SK-N-SH treated with all-trans-retinoic acid at 6 μM for 48 hours (cell line): ENCODE data around the gene BRD7.

ENCODE experiments used
- ATAC-seq: fragments of 200-7000 bp; cut with Tn5 transposase; 3 replicates; pipeline ENCODE4 v1.9.1; 2020; ENCODE audit warnings: mild to moderate bottlenecking, moderate library complexity
- CSDC2 ChIP-seq: fragments of 250-450 bp; sonication (Bioruptor Pico); IDR thresholded peaks from 2 replicates; pipeline ENCODE4 v1.5.0; 2020; ENCODE audit warnings: mild to moderate bottlenecking, moderate library complexity
- ESRRG ChIP-seq: fragments of 250-450 bp; sonication (Bioruptor Pico); IDR thresholded peaks from 2 replicates; pipeline ENCODE4 v1.6.1; 2021; ENCODE audit warnings: mild to moderate bottlenecking
- GLIS3 ChIP-seq: fragments of 250-450 bp; sonication (Bioruptor Pico); IDR thresholded peaks from 2 replicates; pipeline ENCODE4 v1.5.0; 2020; ENCODE audit warnings: mild to moderate bottlenecking, moderate library complexity
- ISL1 ChIP-seq: fragments of 250-450 bp; sonication (Bioruptor Pico); IDR thresholded peaks from 2 replicates; pipeline ENCODE4 v2.1.2; 2022; ENCODE audit warnings: mild to moderate bottlenecking, moderate library complexity
- OSR1 ChIP-seq: fragments of 250-450 bp; sonication (Bioruptor Pico); IDR thresholded peaks from 2 replicates; pipeline ENCODE4 v1.8.0; 2022; ENCODE audit warnings: moderate library complexity, mild to moderate bottlenecking, inconsistent platforms
- PPARA ChIP-seq: fragments of 250-450 bp; sonication (Bioruptor Pico); IDR thresholded peaks from 2 replicates; pipeline ENCODE4 v1.5.0; 2020; ENCODE audit warnings: mild to moderate bottlenecking, borderline replicate concordance
- RARB ChIP-seq: fragments of 250-450 bp; sonication (Bioruptor Pico); IDR thresholded peaks from 2 replicates; pipeline ENCODE4 v1.8.0; 2021; ENCODE audit warnings: mild to moderate bottlenecking, moderate library complexity
- SNAI2 ChIP-seq: fragments of 250-450 bp; sonication (Bioruptor Pico); IDR thresholded peaks from 2 replicates; pipeline ENCODE4 v1.5.0; 2020; ENCODE audit warnings: mild to moderate bottlenecking, moderate library complexity
- TCF4 ChIP-seq: fragments of 250-450 bp; sonication (Bioruptor Pico); IDR thresholded peaks from 2 replicates; pipeline ENCODE4 v1.8.0; 2021; ENCODE audit warnings: mild to moderate bottlenecking, moderate library complexity, borderline replicate concordance
- TOX ChIP-seq: fragments of 250-450 bp; sonication (Bioruptor Pico); IDR thresholded peaks from 2 replicates; pipeline ENCODE4 v1.8.0; 2021; ENCODE audit warnings: mild to moderate bottlenecking, moderate library complexity, borderline replicate concordance
- ZC3H10 ChIP-seq: fragments of 250-450 bp; sonication (Bioruptor Pico); IDR thresholded peaks from 2 replicates; pipeline ENCODE4 v1.5.1; 2021; ENCODE audit warnings: mild to moderate bottlenecking, moderate library complexity
- ZFP3 ChIP-seq: fragments of 250-450 bp; sonication (Bioruptor Pico); IDR thresholded peaks from 2 replicates; pipeline ENCODE4 v1.5.0; 2020; ENCODE audit warnings: mild to moderate bottlenecking, moderate library complexity
- ZFP30 ChIP-seq: fragments of 450-650 bp; formaldehyde crosslinking; IDR thresholded peaks from 2 replicates; pipeline ENCODE4 v1.5.0; 2022; ENCODE audit warnings: mild to moderate bottlenecking, moderate library complexity
- ZNF565 ChIP-seq: fragments of 450-650 bp; formaldehyde crosslinking; conservative IDR thresholded peaks from 2 replicates; pipeline ENCODE4 v1.5.0; 2020; ENCODE audit warnings: low read depth, mild to moderate bottlenecking, moderate library complexity
- ZNF70 ChIP-seq: fragments of 450-650 bp; formaldehyde crosslinking; IDR thresholded peaks from 2 replicates; pipeline ENCODE4 v1.5.0; 2020; ENCODE audit warnings: mild to moderate bottlenecking, moderate library complexity
- ZNF8 ChIP-seq: fragments of 450-650 bp; formaldehyde crosslinking; IDR thresholded peaks from 2 replicates; pipeline ENCODE4 v1.5.0; 2020; ENCODE audit warnings: mild to moderate bottlenecking, moderate library complexity
- TF ChIP-seq, protein P1 (sequence below): fragments of 250-450 bp; sonication (Bioruptor Pico); IDR thresholded peaks from 2 replicates; pipeline ENCODE4 v1.8.0; 2020; ENCODE audit warnings: mild to moderate bottlenecking, moderate library complexity, borderline replicate concordance
- TF ChIP-seq, protein P2 (sequence below): fragments of 250-450 bp; sonication (Bioruptor Pico); IDR thresholded peaks from 2 replicates; pipeline ENCODE4 v1.5.0; 2020; ENCODE audit warnings: mild to moderate bottlenecking, moderate library complexity
- TF ChIP-seq, protein P3 (sequence below): fragments of 250-450 bp; sonication (Bioruptor Pico); IDR thresholded peaks from 2 replicates; pipeline ENCODE4 v1.5.1; 2020; ENCODE audit warnings: low read depth, mild to moderate bottlenecking, moderate library complexity
- TF ChIP-seq, protein P4 (sequence below): fragments of 250-450 bp; sonication (Bioruptor Pico); IDR thresholded peaks from 2 replicates; pipeline ENCODE4 v1.5.1; 2021; ENCODE audit warnings: mild to moderate bottlenecking, moderate library complexity

Gene BRD7

DNA sequence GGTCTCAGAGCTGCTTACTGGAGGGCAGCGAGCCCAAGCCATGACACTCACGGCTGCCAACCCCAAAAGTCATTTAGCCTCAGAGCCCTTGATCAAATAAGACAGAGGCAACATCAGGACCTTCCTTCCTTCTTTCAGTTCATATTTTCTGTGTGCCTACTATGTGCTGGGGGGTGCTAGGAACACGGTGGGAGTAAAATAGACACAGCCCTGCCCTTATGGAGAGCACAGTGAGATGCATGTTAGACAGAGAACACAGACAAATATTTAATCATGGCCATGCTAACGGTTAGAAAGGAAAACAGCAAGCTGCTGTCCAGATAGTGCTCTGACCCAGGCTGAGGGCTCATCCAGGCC lies 4.5 kb upstream of the BRD7 start (continued):
- TF ChIP-seq ZNF70 (CRISPR knock-in tag): no peak

DNA sequence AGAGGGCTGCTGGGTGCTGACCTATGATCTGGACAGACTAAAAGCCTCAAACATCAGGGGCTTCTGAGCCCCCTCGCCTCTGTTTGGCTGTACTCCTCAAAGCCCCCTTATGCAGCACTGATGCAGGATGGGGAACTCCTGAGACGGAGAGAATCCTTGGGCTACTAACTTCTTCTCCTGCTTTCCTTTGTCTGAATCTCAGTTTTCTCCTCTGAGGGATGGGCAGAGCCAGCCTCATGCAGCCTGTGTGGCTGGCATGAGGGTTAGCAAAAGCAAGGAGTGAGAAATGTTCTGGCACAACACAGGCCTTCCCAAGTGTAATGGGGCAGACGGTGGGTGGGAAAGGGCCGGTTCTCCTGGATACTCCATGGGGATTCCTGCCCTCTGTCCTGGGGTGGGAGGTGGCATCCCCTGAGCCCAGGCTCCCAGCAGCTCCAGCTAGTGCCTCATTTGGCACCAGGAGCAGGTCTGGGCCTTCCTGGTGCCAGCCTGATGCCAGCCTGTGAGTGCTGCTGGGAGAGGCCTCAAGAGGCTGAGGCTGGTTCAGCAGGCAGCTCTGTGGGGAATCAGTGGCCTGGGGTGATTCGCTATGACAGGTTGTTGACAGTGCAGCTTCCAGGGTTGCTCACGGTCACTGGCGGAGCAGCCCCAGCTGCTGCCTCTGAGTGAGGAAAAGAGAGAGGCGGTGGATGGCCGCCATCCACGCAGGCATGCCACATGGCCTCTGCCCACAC lies 4.0 kb upstream of the BRD7 start:
- ATAC-seq: peak; percentile 86
- TF ChIP-seq ZFP3 (CRISPR knock-in tag): peak; percentile 92
- TF ChIP-seq TCF4 (CRISPR knock-in tag): no peak
- TF ChIP-seq OSR1 (CRISPR knock-in tag): no peak

DNA sequence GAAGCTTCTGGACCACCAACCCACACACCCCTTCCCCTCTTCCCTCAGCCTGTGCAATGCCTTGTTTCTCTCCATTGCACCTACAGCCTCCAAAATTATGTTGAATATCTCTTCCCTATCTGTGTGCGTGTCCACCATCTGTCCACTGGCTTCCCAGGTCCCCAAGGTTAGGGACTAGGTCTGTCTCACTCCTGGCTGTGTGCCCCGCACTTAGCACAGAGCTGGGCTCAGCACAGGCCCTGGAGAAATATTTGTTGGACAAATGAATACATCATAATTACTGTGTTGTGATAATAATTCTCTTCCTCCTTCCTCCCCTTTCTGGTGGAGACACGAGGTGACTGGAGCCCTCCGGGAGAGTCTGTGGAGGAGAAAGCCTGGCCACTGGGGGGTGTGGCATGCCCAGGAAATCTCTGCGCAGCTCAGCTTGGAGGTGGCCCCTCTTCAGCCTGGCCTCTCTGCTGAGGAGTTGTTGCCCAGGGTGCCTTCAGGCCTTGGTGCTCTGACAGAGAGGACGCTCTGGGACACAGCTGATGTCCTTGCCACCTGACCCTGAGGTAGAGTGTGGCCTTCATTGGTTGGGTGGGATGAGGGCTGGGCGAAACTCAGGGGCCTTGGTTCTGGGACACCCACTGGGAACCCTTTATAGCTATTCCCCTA lies 3.3 kb upstream of the BRD7 start:
- 0 out of 3 replicates have a peak, but pooled peaks have one; percentile 6 for ATAC-seq
- TF ChIP-seq ISL1 (no peak), CSDC2 (no peak), ZFP30 (no peak), PPARA (CRISPR knock-in tag) (no peak), ESRRG (no peak), RARB (CRISPR knock-in tag) (no peak), ZNF565 (CRISPR knock-in tag) (no peak), SNAI2 (no peak), ZFP3 (CRISPR knock-in tag) (no peak)
- TF ChIP-seq, protein P1, sequence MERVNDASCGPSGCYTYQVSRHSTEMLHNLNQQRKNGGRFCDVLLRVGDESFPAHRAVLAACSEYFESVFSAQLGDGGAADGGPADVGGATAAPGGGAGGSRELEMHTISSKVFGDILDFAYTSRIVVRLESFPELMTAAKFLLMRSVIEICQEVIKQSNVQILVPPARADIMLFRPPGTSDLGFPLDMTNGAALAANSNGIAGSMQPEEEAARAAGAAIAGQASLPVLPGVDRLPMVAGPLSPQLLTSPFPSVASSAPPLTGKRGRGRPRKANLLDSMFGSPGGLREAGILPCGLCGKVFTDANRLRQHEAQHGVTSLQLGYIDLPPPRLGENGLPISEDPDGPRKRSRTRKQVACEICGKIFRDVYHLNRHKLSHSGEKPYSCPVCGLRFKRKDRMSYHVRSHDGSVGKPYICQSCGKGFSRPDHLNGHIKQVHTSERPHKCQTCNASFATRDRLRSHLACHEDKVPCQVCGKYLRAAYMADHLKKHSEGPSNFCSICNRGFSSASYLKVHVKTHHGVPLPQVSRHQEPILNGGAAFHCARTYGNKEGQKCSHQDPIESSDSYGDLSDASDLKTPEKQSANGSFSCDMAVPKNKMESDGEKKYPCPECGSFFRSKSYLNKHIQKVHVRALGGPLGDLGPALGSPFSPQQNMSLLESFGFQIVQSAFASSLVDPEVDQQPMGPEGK (CRISPR knock-in tag): no peak

DNA sequence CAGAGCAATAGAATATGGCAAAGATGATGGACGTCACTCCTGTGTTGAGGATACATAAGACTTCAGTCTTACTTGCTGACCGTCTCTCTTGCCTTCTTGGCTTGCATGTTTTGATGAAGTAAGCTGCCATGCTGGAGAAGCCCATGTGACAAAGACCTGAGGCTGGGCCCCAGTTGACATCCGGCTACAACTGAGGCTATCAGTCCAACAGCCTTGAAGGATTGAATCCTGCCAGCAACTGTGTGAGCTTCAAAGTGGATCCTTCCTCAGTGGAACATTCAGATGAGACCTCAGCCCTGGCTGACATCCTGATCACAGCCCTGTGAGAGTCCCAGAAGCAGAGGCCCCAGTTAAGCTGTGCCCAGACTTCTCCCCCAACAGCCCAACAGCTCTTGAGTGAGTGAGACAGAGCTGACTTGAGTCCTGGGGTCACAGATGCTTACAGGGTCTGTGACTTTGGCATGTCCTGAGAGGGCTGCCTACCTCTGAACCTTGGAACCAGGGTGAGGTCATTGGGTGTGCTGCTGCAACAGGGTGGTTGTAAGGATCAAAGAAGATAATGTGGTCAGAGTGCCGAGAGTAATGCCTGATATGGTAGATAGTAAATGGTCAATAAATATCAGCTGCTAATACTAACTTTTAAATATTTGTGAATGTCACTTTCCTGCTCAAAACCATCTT lies 2.4 kb upstream of the BRD7 start:
- TF ChIP-seq ZNF8 (no peak), ZNF70 (CRISPR knock-in tag) (no peak), ZNF565 (CRISPR knock-in tag) (no peak)
- TF ChIP-seq, protein P2, sequence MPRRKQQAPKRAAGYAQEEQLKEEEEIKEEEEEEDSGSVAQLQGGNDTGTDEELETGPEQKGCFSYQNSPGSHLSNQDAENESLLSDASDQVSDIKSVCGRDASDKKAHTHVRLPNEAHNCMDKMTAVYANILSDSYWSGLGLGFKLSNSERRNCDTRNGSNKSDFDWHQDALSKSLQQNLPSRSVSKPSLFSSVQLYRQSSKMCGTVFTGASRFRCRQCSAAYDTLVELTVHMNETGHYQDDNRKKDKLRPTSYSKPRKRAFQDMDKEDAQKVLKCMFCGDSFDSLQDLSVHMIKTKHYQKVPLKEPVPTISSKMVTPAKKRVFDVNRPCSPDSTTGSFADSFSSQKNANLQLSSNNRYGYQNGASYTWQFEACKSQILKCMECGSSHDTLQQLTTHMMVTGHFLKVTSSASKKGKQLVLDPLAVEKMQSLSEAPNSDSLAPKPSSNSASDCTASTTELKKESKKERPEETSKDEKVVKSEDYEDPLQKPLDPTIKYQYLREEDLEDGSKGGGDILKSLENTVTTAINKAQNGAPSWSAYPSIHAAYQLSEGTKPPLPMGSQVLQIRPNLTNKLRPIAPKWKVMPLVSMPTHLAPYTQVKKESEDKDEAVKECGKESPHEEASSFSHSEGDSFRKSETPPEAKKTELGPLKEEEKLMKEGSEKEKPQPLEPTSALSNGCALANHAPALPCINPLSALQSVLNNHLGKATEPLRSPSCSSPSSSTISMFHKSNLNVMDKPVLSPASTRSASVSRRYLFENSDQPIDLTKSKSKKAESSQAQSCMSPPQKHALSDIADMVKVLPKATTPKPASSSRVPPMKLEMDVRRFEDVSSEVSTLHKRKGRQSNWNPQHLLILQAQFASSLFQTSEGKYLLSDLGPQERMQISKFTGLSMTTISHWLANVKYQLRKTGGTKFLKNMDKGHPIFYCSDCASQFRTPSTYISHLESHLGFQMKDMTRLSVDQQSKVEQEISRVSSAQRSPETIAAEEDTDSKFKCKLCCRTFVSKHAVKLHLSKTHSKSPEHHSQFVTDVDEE: no peak
- ATAC-seq: no peak

DNA sequence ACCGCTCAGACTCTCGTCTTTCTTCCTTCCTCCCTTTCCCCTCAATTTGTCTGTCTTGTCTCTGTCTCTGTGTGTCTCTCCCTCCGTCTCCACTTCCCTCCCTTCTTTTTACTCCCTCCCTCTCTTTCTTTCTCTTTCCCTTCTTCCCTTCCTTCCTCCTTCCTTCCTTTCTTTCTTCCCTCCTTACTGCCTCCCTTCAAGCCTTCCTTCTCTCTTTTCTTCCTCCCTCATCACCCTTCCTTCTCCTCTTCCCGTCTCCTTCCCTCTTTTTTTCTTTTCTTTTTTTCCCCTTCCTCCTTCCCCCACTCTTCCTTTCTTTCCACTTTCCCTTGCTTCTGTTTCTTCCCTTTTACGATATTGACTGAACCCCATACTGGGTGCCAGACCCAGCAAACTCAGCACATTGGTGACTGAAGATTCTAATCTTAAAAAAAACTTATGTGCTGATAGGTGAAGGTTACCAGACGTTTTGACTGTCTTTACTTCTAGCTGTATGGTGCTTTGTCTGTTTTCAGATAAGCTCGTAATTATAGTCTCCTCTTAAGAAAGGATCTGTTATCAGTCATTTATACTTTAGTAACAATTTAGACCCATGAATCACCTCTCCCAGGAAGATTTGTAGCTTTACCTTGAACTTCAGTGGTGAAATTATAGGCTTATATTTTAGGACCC lies 481 bp upstream of the BRD7 start:
- ATAC-seq: no peak
- TF ChIP-seq GLIS3 (CRISPR knock-in tag) (0 out of 2 replicates have a peak, but pooled peaks have one; percentile 17), TOX (no peak), TCF4 (CRISPR knock-in tag) (no peak), ZC3H10 (CRISPR knock-in tag) (no peak), ISL1 (0 out of 2 replicates have a peak, but pooled peaks have one; percentile 19)
- TF ChIP-seq, protein P3, sequence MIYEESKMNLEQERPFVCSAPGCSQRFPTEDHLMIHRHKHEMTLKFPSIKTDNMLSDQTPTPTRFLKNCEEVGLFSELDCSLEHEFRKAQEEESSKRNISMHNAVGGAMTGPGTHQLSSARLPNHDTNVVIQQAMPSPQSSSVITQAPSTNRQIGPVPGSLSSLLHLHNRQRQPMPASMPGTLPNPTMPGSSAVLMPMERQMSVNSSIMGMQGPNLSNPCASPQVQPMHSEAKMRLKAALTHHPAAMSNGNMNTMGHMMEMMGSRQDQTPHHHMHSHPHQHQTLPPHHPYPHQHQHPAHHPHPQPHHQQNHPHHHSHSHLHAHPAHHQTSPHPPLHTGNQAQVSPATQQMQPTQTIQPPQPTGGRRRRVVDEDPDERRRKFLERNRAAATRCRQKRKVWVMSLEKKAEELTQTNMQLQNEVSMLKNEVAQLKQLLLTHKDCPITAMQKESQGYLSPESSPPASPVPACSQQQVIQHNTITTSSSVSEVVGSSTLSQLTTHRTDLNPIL (CRISPR knock-in tag): no peak
- TF ChIP-seq, protein P4, sequence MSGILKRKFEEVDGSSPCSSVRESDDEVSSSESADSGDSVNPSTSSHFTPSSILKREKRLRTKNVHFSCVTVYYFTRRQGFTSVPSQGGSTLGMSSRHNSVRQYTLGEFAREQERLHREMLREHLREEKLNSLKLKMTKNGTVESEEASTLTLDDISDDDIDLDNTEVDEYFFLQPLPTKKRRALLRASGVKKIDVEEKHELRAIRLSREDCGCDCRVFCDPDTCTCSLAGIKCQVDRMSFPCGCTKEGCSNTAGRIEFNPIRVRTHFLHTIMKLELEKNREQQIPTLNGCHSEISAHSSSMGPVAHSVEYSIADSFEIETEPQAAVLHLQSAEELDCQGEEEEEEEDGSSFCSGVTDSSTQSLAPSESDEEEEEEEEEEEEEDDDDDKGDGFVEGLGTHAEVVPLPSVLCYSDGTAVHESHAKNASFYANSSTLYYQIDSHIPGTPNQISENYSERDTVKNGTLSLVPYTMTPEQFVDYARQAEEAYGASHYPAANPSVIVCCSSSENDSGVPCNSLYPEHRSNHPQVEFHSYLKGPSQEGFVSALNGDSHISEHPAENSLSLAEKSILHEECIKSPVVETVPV (CRISPR knock-in tag): no peak
